ENCODE results near the gene C12orf75. TPM values are rescaled to one million over a fixed set of nuclear protein-coding genes. Genes with fewer than 3 reads are reported as not detected.

C12orf75 gene
- total RNA-seq, 1 donor from 2014 or later, result 43.1 TPM

GRCh38 chr12:105288311-105288996, 42.0 kb upstream of the C12orf75 start:
- no peaks in the 10 kb centered on the region for H3K36me3 Mint-ChIP-seq
- H3K27ac Mint-ChIP-seq, result no peak overlapping the region
- H3K4me3 Mint-ChIP-seq, result no peak overlapping the region
- no peaks in the 10 kb centered on the region for H3K4me1 Mint-ChIP-seq (ENCODE audit: unreplicated experiment)
- peaks cover 17% of the 10 kb centered on the region for H3K27me3 Mint-ChIP-seq
- no peaks in the 10 kb centered on the region for H3K9me3 Mint-ChIP-seq
- DNase-seq (ENCODE audit: extremely low spot score, unreplicated experiment), result no peak
- no peak for TF ChIP-seq CTCF (conservative IDR thresholded peaks at IDR 0.05)

- H3K4me3 Mint-ChIP-seq, result no peak overlapping the region
- no peak for DNase-seq (ENCODE audit: extremely low spot score, unreplicated experiment)
- H3K9me3 Mint-ChIP-seq, result no peaks in the 10 kb centered on the region
- TF ChIP-seq CTCF (conservative IDR thresholded peaks at IDR 0.05), result no peak
- H3K27me3 Mint-ChIP-seq, result peaks cover 9% of the 10 kb centered on the region
- no peaks in the 10 kb centered on the region for H3K4me1 Mint-ChIP-seq (ENCODE audit: unreplicated experiment)
- H3K27ac Mint-ChIP-seq, result no peak overlapping the region
- no peaks in the 10 kb centered on the region for H3K36me3 Mint-ChIP-seq
Observed at GRCh38 chr12:105289114-105289904, 41.2 kb upstream of the C12orf75 start.

- TF ChIP-seq CTCF (conservative IDR thresholded peaks at IDR 0.05), result no peak
- H3K4me1 Mint-ChIP-seq (ENCODE audit: unreplicated experiment), result peaks cover 5% of the 10 kb centered on the region
- peaks cover 7% of the 10 kb centered on the region for H3K27me3 Mint-ChIP-seq
- DNase-seq (ENCODE audit: extremely low spot score, unreplicated experiment), result no peak
- H3K9me3 Mint-ChIP-seq, result no peaks in the 10 kb centered on the region
- no peaks in the 10 kb centered on the region for H3K36me3 Mint-ChIP-seq
- H3K4me3 Mint-ChIP-seq, result no peak overlapping the region
- H3K27ac Mint-ChIP-seq, result no peak overlapping the region
Observed at GRCh38 chr12:105291531-105291930, 39.0 kb upstream of the C12orf75 start.

GRCh38 chr12:105292705-105293104, 37.8 kb upstream of the C12orf75 start:
- Mint-ChIP-seq H3K4me1 (ENCODE audit: unreplicated experiment) (peaks cover 5% of the 10 kb centered on the region), H3K36me3 (no peaks in the 10 kb centered on the region), H3K4me3 (no peak overlapping the region), H3K27me3 (peaks cover 7% of the 10 kb centered on the region), H3K27ac (no peak overlapping the region), H3K9me3 (no peaks in the 10 kb centered on the region)
- no peak for TF ChIP-seq CTCF (conservative IDR thresholded peaks at IDR 0.05)
- no peak for DNase-seq (ENCODE audit: extremely low spot score, unreplicated experiment)

- Mint-ChIP-seq H3K27me3 (peaks cover 7% of the 10 kb centered on the region), H3K4me1 (ENCODE audit: unreplicated experiment) (peaks cover 5% of the 10 kb centered on the region), H3K4me3 (no peak overlapping the region), H3K27ac (no peak overlapping the region), H3K9me3 (no peaks in the 10 kb centered on the region), H3K36me3 (no peaks in the 10 kb centered on the region)
- TF ChIP-seq CTCF (conservative IDR thresholded peaks at IDR 0.05), result no peak
- DNase-seq (ENCODE audit: extremely low spot score, unreplicated experiment), result no peak
Observed at GRCh38 chr12:105293187-105293586, 37.3 kb upstream of the C12orf75 start.
